HG02973 (cell line): Measurements from ENCODE around the gene PRKAG1.
A peak's percentile ranks its signal among the peaks of the same experiment; 100 is the strongest.

Experiments used
- ATAC-seq: cut with Tn5 transposase; IDR thresholded peaks from one replicate; pipeline ENCODE4 v1.9.1; 2021; ENCODE audit warnings: moderate library complexity; ENCODE audit not compliant: unreplicated experiment

PRKAG1 gene

DNA sequence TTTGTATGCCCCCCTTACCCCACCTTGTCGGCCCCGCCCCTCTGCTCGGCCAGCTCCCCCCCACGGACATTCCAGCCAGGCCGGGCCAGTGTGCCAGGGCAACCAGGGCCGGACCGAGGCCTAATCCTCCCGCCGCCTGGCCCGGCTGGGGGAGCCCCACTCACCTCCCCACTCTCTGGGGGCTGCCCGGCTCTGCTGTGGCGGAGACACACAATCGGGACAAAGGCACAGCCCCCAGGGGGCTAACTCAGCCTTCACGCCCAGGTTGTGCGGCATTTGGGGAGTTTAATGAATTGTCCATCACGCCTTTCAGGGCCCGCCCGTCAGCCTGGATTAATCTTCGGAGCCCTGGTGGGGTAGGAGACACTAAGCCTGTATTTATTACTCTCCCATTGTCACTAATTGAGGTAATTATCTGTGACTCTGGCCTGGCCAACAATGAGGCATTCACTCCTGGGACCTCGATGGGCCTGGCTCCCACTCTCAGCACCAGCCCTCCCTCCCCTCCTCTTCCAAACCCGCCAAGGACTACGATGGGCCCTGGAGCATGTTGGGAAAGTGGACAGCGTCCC, 31.8 kb downstream of the PRKAG1 start:
- ATAC-seq: no peak

DNA sequence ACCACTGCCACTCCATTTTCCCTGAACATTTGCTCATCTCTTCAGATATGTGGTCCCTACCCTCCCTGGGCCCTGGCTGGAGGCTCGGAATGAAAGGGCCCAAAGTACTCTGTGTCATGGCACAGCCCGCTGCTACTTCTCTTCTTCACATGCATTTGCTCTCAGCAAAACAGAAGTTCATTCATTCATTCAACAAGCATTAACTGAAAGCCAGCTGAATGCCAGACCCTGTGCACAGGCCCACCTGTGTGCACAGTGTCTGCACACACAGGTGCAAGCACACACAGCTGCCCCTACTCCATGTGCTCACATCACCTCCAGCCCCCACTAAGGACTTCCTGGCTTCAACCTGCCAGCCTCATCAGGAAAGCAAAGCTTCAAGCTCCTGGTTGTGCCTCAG, 32.7 kb downstream of the PRKAG1 start:
- ATAC-seq: no peak

DNA sequence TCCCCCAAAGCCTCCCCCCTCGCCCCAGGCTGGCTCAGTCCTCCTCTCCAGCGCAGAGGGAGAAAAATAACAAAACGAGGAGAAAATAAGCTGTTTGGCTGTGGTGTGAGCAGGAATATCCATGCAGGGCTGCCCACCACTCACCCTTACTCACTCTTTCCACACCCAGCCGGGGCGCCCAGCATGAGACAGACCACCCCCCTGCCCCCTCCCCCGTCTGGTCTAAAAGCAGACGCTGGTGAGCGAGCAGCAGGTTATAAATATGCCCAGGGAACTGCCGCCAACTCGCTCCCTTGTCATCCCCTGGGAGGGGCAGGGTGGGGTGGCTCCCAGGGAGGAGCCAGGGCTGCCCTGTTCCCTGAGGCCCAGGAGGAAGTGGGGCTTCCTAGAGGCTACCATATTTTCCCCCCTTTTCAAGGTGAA, 33.1 kb downstream of the PRKAG1 start:
- no peak for ATAC-seq

DNA sequence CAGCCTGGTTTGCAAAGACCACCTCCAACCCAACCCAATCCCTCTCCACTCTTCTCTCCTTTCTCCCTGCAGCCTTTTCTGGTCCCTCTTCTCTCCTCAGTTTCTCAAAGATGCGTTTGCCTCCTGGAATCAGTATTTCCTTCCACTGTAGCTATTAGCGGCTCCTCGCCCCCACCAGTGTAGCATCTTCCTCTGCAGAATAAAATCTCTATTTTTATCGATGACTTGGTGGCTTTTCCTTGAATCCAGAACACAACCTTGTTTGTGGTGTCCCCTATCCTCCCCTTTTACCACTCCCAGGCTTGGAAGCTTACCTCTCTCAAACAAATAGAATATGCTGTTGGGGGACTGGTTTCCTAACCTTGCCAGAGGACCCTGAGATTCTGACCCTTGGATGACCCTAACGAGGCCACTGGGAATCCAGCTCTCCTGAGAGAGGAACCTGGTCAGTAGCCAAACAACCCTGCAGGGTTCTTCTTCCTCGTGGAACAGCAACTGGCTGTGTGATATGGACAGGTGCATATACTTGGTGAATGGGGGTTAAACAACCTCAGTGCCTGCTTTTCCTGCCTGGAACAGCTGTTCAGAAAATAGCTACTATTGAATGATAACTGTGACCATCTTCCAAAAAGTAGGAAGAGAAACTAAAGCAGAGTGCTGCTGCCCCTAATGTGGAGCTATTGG, 36.0 kb downstream of the PRKAG1 start:
- no peak for ATAC-seq

DNA sequence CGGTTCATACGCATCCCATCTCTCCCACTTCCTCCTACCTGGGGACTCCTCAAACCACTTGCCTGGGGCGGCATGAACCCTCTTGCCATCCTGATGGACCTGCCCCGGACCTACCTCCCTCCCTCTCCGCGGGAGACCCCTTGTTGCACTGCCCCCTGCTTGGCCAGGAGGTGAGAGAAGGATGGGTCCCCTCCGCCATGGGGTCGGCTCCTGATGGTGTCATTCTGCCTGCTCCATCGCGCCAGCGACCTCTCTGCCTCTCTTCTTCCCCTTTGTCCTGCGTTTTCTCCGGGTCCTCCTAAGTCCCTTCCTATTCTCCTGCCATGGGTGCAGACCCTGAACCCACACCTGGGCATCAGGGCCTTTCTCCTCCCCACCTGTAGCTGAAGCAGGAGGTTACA, 36.8 kb downstream of the PRKAG1 start:
- ATAC-seq: no peak

DNA sequence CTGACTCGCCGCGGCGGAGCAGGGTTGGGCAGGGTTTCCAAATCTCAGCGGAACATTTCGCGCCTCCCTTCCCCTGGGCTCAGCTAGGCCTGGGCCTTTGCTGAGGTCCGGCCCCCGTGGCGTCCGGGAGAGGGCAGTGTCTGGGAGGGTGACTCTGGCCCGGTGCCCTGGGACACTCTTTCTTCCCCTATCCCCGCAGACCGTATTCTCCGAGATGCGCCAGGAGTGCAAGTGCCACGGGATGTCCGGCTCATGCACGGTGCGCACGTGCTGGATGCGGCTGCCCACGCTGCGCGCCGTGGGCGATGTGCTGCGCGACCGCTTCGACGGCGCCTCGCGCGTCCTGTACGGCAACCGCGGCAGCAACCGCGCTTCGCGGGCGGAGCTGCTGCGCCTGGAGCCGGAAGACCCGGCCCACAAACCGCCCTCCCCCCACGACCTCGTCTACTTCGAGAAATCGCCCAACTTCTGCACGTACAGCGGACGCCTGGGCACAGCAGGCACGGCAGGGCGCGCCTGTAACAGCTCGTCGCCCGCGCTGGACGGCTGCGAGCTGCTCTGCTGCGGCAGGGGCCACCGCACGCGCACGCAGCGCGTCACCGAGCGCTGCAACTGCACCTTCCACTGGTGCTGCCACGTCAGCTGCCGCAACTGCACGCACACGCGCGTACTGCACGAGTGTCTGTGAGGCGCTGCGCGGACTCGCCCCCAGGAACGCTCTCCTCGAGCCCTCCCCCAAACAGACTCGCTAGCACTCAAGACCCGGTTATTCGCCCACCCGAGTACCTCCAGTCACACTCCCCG, 37.4 kb downstream of the PRKAG1 start:
- ATAC-seq: no peak

DNA sequence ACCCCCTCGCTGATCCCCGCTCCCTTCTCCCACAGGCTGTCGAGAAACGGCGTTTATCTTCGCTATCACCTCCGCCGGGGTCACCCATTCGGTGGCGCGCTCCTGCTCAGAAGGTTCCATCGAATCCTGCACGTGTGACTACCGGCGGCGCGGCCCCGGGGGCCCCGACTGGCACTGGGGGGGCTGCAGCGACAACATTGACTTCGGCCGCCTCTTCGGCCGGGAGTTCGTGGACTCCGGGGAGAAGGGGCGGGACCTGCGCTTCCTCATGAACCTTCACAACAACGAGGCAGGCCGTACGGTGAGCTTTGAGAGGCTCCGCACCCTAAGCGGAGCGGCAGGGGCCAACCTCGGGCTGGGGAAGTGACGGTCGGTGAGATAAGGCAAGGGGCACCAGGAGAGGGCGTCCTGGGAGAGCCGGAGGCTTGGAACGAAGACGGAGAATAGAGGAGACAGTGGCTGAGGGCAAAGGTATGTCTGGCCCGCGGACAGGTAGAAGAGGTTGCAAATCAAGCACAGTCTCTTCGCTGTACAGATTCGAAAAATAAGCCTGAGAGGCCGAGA, 38.1 kb downstream of the PRKAG1 start:
- ATAC-seq: no peak

DNA sequence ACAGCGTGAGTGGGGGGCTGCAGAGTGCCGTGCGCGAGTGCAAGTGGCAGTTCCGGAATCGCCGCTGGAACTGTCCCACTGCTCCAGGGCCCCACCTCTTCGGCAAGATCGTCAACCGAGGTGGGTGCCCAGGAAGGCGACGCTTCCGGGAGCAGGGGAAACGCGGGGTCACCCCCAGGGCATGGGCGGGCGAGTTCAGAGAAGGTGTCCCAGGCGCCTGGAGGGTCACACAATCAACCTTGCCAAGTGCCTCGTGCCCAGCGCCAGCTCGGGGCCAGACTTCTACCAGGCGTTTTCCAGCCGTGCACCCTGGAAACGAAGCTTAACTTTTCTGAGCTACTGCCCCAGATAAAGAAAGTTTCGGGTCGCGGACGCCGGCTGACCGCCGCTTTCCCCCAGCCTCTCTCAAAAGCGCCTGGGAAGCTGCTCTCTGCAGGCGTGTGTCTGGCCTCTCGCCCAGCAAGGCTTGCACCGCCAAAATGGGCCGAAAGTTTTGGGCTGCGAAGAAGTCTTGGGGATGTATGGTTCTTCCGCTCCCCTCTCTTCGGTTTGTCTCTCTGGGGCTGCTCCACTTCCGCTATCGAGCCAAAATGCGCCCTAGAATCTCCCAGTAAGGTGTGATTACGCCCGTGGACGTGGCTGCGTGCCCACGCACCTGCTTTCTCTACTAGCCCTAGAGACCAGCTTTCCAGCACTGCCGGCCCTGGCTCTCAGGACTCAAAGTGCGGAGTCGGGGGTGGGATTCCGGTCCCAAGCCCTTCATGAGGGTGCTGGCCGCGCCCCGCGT, 38.8 kb downstream of the PRKAG1 start:
- no peak for ATAC-seq

DNA sequence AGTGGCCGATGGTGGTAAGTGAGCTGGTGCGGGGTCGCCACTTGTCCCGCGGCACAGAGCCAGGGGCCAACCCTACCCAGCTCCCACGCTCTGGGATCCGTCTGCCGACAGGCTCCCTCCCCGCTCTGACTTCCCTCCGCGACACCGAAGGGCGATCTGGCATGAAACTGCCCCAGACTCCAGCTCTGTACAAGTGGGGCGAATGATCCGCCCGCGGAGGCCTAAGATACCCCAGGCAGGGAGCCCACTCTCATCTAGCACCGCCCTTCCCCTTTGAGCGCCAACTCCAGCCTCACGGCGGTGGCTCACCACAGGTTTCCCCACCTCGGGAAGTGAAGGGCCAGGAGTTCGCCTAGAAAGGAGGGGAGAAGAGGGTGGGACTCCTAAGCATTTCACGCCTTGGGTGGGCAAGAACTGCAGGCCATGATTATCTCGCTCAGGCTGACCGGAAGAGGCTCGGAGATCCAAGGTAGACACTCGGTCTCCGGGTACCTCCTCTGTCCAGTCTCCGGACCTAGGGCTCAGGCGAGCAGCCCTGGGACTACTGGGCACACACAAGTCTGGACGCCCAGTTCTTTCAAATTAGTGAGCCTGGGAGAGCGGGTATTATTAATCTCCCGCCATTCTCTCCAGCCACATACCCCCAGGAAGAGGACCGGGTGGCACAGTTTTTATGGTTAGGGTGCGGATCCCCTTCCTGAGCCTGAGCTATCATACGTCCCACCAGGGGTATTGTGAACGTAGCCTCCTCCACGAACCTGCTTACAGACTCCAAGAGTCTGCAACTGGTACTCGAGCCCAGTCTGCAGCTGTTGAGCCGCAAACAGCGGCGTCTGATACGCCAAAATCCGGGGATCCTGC, 39.6 kb downstream of the PRKAG1 start:
- no peak for ATAC-seq

DNA sequence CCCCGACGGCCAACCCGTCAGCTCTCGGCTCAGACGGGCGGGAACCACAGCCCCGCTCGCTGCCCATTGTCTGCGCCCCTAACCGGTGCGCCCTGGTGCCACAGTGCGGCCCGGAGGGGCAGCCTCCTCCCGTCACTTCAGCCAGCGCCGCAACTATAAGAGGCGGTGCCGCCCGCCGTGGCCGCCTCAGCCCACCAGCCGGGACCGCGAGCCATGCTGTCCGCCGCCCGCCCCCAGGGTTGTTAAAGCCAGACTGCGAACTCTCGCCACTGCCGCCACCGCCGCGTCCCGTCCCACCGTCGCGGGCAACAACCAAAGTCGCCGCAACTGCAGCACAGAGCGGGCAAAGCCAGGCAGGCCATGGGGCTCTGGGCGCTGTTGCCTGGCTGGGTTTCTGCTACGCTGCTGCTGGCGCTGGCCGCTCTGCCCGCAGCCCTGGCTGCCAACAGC, 40.3 kb downstream of the PRKAG1 start, which contains the start of gene WNT1:
Gene WNT1, plus strand, starts transcription at position 32 of the 450 bp plus-strand sequence. Its CDS starts 329 bp downstream, at position 361.
- no peak for ATAC-seq

DNA sequence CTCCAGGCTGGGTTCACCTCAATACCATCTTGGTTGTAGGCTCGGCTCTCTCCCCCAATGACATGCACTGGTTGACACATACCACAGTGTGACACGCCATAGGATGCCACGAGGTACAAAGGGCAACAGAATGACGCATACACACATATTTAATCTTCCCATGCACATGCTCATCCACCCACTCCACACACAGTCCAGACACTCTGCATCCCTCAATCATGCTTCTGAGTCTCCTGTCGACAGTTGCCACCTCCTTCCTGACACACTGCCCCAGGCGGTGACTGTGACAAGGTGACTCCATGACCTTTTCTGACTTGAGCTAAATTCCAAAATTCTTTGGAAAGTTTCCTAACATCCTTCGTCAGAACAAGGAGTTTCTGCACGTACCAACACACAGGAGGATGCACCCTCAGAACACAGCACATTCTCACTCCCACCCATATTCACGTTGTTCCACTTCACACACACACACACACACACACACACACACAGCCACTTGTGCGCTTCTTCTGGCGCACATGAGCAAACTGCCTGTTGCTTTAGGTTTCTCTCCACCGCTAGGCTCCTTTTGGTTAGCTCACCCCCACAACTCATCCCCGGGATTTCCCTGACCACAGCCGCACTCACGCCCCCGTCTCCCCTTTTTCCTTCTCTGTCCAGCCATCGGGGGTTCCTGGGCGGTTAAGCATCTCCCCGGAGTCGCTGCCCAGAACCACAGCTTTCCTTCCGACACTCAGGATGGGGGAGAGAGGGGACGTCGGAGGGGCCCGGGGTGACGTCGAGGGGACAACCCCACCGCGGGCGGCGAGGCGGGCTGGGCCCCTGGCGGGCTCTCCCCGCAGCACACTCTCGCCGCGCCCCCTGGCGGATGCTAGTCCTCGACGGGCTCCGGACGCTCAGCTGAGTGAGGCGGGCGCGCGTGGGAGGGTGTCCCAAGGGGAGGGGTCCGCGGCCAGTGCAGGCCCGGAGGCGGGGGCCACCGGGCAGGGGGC, 41.0 kb downstream of the PRKAG1 start:
- peak; percentile 50 for ATAC-seq

DNA sequence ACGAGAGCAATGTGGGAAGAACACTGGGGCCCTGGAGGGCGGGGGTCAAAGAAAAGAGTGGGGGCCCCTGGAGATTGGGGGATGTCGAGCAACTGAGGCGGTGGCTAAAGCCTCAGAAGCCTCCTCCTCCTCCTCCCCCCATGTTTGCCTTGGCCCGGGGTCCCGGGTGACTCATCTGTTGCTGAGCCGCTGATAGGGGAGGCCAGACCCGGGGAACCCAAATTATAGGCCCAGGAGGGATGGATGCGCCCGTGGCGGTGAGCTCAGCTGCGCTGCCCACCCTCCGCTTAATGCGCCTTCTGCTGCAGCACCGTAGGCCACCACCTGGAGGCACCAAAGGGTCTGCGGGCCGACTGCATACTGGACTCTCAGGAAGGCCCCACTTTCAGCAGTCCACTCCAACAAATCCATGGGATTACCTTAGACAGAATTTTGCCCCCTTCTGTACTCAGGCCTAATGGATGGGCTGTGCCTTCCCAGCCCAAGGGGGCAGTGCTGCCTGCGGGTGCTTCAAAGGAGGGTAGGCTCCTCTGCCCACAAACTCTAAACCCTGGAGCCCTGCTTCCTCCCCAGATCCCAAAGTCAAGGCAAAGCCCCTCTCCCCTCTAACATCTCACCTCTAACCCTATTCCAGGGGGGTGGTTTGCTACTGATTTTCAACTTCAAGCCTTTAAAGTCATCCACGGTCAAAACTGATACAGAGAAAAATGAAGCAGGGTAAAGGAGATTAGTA, 44.5 kb downstream of the PRKAG1 start:
- ATAC-seq: no peak

DNA sequence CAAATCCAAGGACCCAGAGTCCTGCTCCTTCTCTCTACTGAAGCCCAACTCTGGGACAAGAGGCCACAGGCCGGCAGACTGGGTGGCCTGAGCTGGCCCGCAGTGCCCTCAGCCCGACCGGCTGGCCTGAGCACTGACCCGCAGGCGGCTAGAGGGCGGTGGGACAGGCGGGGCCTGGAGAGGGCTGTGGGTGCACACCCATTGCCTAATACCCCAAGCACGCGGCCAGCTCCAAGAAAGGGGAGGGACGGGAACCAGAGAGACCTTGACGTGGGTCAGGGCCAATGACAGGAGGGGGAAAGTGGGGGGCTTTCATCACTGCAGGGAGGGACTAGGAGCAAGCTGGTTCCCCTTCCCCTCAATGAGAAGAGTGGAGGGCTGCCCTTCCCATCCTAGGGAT, 45.0 kb downstream of the PRKAG1 start:
- no peak for ATAC-seq

DNA sequence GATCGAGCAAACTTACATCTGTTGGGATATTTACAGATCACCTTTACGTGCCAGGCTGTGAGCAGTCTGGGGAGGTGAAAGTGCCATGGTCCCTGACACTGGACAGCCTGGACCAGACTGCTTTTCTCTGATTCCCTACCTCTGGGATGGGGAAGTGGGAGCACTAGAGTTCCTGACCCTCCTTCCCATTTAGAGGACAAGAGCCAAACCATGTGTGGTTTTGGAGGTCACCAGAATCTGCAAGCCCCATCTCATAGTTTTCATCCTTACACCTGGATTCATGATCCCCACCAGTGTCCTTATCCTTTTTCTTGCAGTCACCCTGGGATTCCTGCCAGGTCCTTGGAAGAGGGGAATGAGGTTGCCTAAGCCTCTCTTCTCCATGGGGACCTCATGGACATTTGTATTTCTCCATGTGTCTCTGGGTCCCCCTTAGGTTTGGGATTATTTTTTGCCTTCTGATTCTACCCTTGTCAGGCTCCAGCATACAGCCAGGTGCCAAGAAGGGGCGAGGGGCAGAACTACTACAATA, 45.6 kb downstream of the PRKAG1 start:
- no peak for ATAC-seq

DNA sequence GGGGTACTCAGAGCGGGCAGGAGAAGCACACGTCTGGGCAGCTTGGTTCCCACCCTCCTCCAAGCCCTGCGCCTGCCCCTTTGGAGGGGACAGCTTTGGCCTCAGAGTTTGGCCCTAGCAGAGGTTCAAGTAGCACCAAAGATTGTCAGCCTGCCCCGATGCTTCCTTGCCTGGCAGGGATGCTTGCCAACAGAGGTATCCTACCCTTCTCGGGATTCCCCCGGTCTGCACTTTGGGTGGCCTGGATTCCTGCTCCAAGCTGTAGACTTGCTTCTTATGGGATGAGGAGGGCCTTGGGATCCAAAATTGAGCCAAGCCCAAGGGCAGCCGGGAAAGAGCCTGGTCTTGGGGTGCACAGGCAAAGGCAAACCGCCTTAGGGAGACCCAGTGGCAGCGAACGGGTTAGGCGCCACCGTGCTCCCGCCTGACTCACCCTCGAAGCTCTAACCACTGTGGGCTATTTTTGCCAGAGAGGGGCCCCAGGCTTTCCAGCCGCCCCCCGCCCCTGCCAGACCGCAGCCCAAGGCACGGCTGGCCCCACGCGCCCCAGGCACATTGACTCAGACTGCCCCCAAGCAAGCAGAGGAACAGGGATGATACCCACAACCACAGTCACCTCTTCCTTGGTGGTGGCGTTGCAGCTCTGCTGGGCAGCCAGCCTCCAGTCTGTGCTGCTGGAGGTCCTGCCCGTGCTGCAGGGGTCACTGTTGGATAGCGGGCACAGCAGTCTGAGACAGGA, 46.2 kb downstream of the PRKAG1 start:
- ATAC-seq: no peak

DNA sequence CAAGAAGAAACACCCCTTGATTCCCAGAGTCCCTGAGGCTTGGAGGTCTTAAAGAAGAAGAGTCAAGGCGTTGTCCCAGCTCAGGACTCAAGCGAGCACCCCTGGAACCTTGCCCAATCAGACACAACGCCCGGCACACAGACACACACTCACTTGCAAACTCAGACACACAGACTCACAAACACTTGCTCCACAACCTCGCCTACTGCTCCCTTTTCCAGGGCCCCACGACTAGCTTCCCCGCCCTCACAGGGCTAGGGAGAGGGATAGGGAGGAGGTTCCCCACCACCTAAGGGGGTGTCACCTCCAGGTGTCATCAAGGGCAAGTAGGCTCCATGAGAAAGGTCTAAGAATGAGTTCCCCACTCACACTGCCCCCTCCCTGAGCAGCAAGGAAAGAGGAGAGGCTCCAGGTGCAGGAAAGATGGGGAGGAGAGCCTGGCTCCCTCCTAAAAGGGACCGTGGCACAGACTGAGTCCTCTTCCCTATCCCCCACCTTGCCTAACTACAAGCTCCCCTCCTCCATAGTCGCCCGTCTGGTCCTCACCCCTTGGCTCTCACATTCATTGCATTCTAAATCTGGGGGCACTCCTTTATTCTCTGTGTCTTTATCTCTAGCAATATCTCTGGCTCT, 47.8 kb downstream of the PRKAG1 start:
- ATAC-seq: no peak
